GM23248 (cell line): Measurements from ENCODE around the gene PSMD14.

Experiments used
- EZH2 ChIP-seq: fragments of 200-600 bp; sonication (generic); IDR thresholded peaks from 2 replicates; pipeline ENCODE4 v1.6.1; 2018; ENCODE audit warnings: antibody characterized with exemption, mild to moderate bottlenecking; ENCODE audit not compliant: insufficient read depth, poor library complexity, severe bottlenecking
- EZH2phosphoT487 ChIP-seq: fragments of 200-600 bp; sonication (generic); IDR thresholded peaks from 2 replicates; pipeline ENCODE4 v1.6.1; 2018; ENCODE audit warnings: antibody characterized with exemption, moderate library complexity, mild to moderate bottlenecking, low read depth; ENCODE audit not compliant: insufficient read depth

- no peak for TF ChIP-seq EZH2
- TF ChIP-seq EZH2phosphoT487 = no peak
Measured at GRCh38 chr2:161414042-161415033, 106.1 kb downstream of the PSMD14 start.
